ENCODE results near the gene PTPRR. TPM values are rescaled to one million over a fixed set of nuclear protein-coding genes. Genes with fewer than 3 reads are reported as not detected.

Gene PTPRR
- total and polyA plus RNA-seq, 2 of the 13 experiments (the other 11 are each of a cell fraction or from before 2014, with no cell fraction given), result not detected

DNA sequence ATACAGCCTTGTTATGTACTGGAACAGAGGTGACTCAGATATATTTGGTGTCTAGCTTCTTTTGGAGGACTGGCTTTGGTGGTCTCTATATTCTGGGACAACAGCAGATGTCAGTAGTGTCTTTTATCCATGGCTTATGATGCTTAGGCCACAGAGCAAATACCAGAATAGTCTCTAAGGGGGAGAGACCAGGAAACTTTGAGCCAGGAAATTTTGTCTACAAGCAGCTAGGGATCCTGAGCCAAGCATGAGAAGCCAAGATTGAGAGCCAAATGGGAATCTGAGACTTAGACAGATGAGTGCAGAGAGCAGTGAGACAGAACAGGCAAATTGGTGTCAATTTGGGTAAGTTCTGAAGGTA, 28.4 kb upstream of the PTPRR start:
- Histone ChIP-seq H3K9me3 (ENCODE audit: low read length) (no peaks in the 10 kb centered on the region), H3K4me2 (ENCODE audit: low read depth, low read length) (no peak overlapping the region), H3K36me3 (replicated peaks in 1 of 2; ENCODE audit: control insufficient read depth in 1 of 2, insufficient read depth in 2 of 2, low read length in 2 of 2) (no peaks in the 10 kb centered on the region), H4K20me1 (ENCODE audit: insufficient read depth, low read length) (no peaks in the 10 kb centered on the region), H3K4me1 (ENCODE audit: insufficient read depth, low read length) (no peaks in the 10 kb centered on the region), H3K4me3 (replicated peaks in 1 of 3; ENCODE audit: insufficient read depth in 1 of 3, low read depth in 2 of 3, low read length in 3 of 3) (no peak overlapping the region), H3K27ac (ENCODE audit: extremely low read length, insufficient read depth, low read length) (no peak overlapping the region), H3K79me2 (ENCODE audit: insufficient read depth, low read length) (no peaks in the 10 kb centered on the region), H2AFZ (ENCODE audit: low read length) (no peak overlapping the region), H3K27me3 (ENCODE audit: control insufficient read depth in 1 of 2, insufficient read depth in 2 of 2, low read length in 2 of 2) (no peaks in the 10 kb centered on the region), H3K9ac (ENCODE audit: insufficient read depth, low read depth, low read length) (no peak overlapping the region)
- intact Hi-C loops (cut with micrococcal nuclease; ENCODE audit: unreplicated experiment) (no loop called here), in situ Hi-C loops (cut with HindIII; ENCODE audit: extremely low pct_ligation_motif_present, low pct_unique_long_range_greater_than_20kb) (no loop called here)
- FAIRE-seq (no peak), ATAC-seq (no peak), DNase-seq (ENCODE audit: low spot score) (no peak)
- ChIA-PET CTCF (ENCODE audit: low intra/inter-chr PET ratio, low total read pairs) (no interaction called here), POLR2A (no interaction called here)
- no TSS peak for BruUV-seq (replicated peaks)
- TF ChIP-seq BCL6 (CRISPR knock-in tag; IDR thresholded peaks at IDR 0.05) (no peak), KLF13 (CRISPR knock-in tag; IDR thresholded peaks at IDR 0.05) (no peak), ZNF296 (CRISPR knock-in tag; conservative IDR thresholded peaks at IDR 0.05) (no peak), ZNF510 (CRISPR knock-in tag; IDR thresholded peaks at IDR 0.05; ENCODE audit: low read depth) (no peak), RAD51 (IDR thresholded peaks at IDR 0.05; ENCODE audit: borderline replicate concordance) (no peak), MEIS2 (CRISPR knock-in tag; IDR thresholded peaks at IDR 0.05) (no peak), ZNF318 (CRISPR knock-in tag; IDR thresholded peaks at IDR 0.05) (no peak), ZNF333 (CRISPR knock-in tag; IDR thresholded peaks at IDR 0.05; ENCODE audit: borderline replicate concordance) (no peak), ZNF83 (CRISPR knock-in tag; IDR thresholded peaks at IDR 0.05; ENCODE audit: borderline replicate concordance) (no peak), RXRA (CRISPR knock-in tag; IDR thresholded peaks at IDR 0.05) (no peak), HBP1 (CRISPR knock-in tag; IDR thresholded peaks at IDR 0.05; ENCODE audit: low read depth) (no peak), ZFP41 (CRISPR knock-in tag; IDR thresholded peaks at IDR 0.05; ENCODE audit: borderline replicate concordance) (no peak), ZNF850 (CRISPR knock-in tag; conservative IDR thresholded peaks at IDR 0.05) (no peak)
- TF ChIP-seq, protein P1, sequence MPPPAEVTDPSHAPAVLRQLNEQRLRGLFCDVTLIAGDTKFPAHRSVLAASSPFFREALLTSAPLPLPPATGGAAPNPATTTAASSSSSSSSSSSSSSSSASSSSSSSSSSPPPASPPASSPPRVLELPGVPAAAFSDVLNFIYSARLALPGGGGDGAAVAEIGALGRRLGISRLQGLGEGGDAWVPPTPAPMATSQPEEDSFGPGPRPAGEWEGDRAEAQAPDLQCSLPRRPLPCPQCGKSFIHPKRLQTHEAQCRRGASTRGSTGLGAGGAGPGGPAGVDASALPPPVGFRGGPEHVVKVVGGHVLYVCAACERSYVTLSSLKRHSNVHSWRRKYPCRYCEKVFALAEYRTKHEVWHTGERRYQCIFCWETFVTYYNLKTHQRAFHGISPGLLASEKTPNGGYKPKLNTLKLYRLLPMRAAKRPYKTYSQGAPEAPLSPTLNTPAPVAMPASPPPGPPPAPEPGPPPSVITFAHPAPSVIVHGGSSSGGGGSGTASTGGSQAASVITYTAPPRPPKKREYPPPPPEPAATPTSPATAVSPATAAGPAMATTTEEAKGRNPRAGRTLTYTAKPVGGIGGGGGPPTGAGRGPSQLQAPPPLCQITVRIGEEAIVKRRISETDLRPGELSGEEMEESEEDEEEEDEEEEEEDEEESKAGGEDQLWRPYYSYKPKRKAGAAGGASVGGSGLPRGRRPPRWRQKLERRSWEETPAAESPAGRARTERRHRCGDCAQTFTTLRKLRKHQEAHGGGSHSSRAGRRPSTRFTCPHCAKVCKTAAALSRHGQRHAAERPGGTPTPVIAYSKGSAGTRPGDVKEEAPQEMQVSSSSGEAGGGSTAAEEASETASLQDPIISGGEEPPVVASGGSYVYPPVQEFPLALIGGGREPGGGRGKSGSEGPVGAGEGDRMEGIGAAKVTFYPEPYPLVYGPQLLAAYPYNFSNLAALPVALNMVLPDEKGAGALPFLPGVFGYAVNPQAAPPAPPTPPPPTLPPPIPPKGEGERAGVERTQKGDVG (CRISPR knock-in tag; IDR thresholded peaks at IDR 0.05; ENCODE audit: borderline replicate concordance), result no peak

Measured in HepG2 (cell line).